Aorta (tissue), 5 donors: ENCODE data around the gene MINDY1. TPM values are rescaled to one million over a fixed set of nuclear protein-coding genes. Genes with fewer than 3 reads are reported as not detected.

Source experiments
- ATAC-seq: fragments of 200-7000 bp; cut with Tn5 transposase; one replicate; pipeline ENCODE4 v1.9.1; 2022; ENCODE audit warnings: moderate library complexity; ENCODE audit not compliant: low FRiP score
- DNase-seq, 2 donors: peaks; one replicate each; pipeline ENCODE4 v3.0.0-alpha.2; 2020
- H3K27ac ChIP-seq, 2 donors: one replicate each; pipeline ENCODE4 v1.5.1; 2013; ENCODE audit warnings: low read length in 2 of 2, mild to moderate bottlenecking in 2 of 2, moderate library complexity in 2 of 2, control low read depth in 1 of 2, inconsistent platforms in 1 of 2, low read depth in 1 of 2
- H3K27me3 ChIP-seq, 2 donors: one replicate each; pipeline ENCODE4 v1.6.1; 2013; ENCODE audit warnings: control low read depth in 1 of 2, low read length in 1 of 2, mild to moderate bottlenecking in 1 of 2, moderate library complexity in 1 of 2; ENCODE audit not compliant: insufficient read depth in 2 of 2, control insufficient read depth in 1 of 2
- H3K36me3 ChIP-seq, 2 donors: one replicate each; pipeline ENCODE4 v1.6.1; 2013; ENCODE audit warnings: control low read depth in 1 of 2, low read length in 1 of 2, mild to moderate bottlenecking in 1 of 2; ENCODE audit not compliant: insufficient read depth in 2 of 2, control insufficient read depth in 1 of 2
- H3K4me1 ChIP-seq, 2 donors: one replicate each; pipeline ENCODE4 v1.6.1; 2013; ENCODE audit warnings: low read length in 2 of 2, control low read depth in 1 of 2, mild to moderate bottlenecking in 1 of 2, moderate library complexity in 1 of 2; ENCODE audit not compliant: insufficient read depth in 2 of 2, control insufficient read depth in 1 of 2
- H3K4me3 ChIP-seq, 2 donors: one replicate each; pipeline ENCODE4 v1.5.1; 2013; ENCODE audit warnings: low read length in 2 of 2, control low read depth in 1 of 2, mild to moderate bottlenecking in 1 of 2
- H3K9me3 ChIP-seq: one replicate; pipeline ENCODE4 v1.6.1; 2013; ENCODE audit warnings: mild to moderate bottlenecking, low read length; ENCODE audit not compliant: control insufficient read depth
- WGBS, 2 donors: extraction: QIAGEN DNeasy Blood & Tissue Kit; methylation state at CpG; one replicate each; pipeline ENCODE4 v1.1.7; 2013; 5-methylcytosine and 5-hydroxymethylcytosine counted together
- intact Hi-C, 2 donors: fragments of 100-400 bp; cut with DNase I; formaldehyde crosslinking; loops; one replicate each; pipeline versions ENCODE4 v1.14.2 to v1.15.0; 2022
- polyA plus RNA-seq, 2 donors: library from polyadenylated mRNA; stranded (reverse); fragments of 200-250 nt; gene quantifications; one replicate each; pipeline ENCODE4 v1.2.3, GENCODE V29; 2013
- total RNA-seq, 2 donors: library from RNA; stranded (reverse); fragmentation: NEBNext Ultra II Directional; extraction: Animal tissue kit (Norgen Biotek cat#: 25700); gene quantifications; one replicate each; pipeline ENCODE4 v1.2.1, GENCODE V29; 2021
- donor health status: healthy with polysubstance abuse.
- donor health status: Bipolar disorder and iron deficiency.
- donor health status: DM: no; HTN: no; CAD: no.
- donor health status: DM: no; HTN: no; CAD: no.
- donor health status: DM: yes; HTN: yes; CAD: no.

The MINDY1 gene
- total and polyA plus RNA-seq, 4 donors, result 8.9 to 26.0 (median 18.9) TPM

DNA sequence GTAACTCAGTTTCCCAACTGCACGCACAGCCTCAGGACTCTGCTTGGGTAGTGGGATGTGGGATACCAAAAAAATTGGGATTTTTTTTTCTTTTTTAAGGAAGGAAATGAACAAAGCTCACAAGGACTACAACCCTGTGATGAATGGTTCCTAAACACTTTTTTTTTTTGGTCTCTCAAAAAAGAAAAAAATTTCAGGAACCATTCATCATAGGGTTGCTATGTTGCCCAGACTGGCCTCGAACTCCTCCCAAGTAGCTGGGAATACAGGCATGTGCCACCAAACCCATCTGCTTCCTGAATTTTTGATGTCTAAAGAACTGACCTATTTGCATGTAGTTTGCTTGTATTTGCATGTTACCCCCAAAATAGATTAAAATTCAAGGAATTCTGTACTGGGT, 6.8 kb downstream of the MINDY1 start:
- DNase-seq (no peak), ATAC-seq (no peak)
- Histone ChIP-seq H3K36me3 (peaks cover 0 to 7% of the 10 kb centered on the region in 2 donors), H3K9me3 (no peaks in the 10 kb centered on the region), H3K4me3 (no peak overlapping the region), H3K27ac (no peak overlapping the region), H3K27me3 (no peaks in the 10 kb centered on the region), H3K4me1 (no peaks in the 10 kb centered on the region)
- intact Hi-C loops, result no loop called here
- WGBS, 2 donors, result 80 to 83% methylated on average over 2 of the region's 2 CpGs

- H3K27ac ChIP-seq, result no peak overlapping the region
- DNase-seq, result no peak
- WGBS, 2 donors, result 83% methylated on average over 17 of the region's 17 CpGs
Measured at GRCh38 chr1:150999051-150999674, 7.5 kb downstream of the MINDY1 start.

DNA sequence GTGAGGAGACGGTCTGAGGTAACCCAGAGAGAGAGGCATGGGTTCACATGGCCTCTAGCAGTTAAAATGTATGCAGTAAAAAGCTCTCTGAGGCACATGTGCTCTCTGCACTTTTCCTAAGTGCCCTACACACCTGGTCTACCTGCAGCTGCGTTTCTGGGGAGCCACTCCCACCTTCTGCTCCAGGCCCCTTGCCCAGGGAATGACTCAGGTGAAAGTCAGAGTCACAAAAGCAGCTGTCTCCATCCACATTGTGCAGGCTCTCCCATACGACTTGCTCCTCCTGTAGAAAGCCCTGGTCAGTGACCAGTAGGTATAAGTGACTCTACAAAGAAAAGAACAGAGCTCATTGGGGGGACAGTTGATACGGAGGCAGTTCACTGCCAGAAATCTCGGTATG, 8.8 kb downstream of the MINDY1 start:
- H3K36me3 ChIP-seq, result peaks cover 0 to 7% of the 10 kb centered on the region in 2 donors
- intact Hi-C loops, result no loop called here

More at GRCh38 chr1:150999051-150999674, 7.5 kb downstream of the MINDY1 start:
- Histone ChIP-seq H3K9me3 (no peaks in the 10 kb centered on the region), H3K36me3 (peaks cover 0 to 7% of the 10 kb centered on the region in 2 donors), H3K27me3 (no peaks in the 10 kb centered on the region), H3K4me1 (no peaks in the 10 kb centered on the region), H3K4me3 (no peak overlapping the region)
- intact Hi-C loops, result no loop called here
- ATAC-seq, result no peak

DNA sequence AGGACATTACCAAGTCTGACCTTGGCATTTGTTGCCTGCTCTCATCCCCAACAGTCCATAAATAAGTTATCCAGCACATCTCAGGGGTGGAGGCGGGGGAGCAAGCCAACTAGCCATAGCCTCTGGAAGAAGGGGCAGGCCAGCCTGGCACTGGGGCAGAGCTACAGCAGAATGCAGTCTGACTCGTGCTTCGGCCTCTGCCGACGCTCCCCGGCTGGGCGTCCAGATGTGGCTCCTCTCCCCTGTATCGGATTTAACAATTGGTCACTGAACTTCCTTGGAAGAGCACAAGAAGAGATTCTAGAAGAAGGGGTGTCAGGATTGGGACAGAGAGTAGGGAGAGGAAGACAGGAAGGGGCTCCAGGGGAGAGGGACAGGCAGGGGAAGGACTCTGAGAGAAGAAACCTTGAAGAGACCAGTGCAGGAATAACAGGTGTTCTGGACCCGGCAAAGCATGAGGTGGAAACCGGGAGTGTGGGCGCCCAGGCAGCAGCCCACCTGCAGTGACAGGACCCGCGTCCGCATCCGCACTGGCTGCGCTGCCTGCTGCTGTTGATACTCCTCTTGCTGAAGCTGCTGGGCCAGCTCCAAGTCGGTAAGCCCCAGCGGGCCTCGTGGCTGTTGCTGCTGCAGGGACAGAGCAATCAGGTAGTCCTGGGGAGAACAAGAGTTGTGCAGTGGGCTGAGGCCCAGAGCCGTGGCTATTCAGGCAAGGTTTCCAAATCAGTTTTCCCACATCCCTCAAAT, 9.4 kb downstream of the MINDY1 start:
- Histone ChIP-seq H3K27me3 (no peaks in the 10 kb centered on the region), H3K27ac (no peak overlapping the region), H3K4me3 (no peak overlapping the region), H3K36me3 (peaks cover 0 to 7% of the 10 kb centered on the region in 2 donors), H3K4me1 (no peaks in the 10 kb centered on the region), H3K9me3 (no peaks in the 10 kb centered on the region)
- peak in 1 of 2 donors; percentile 65 for DNase-seq
- ATAC-seq, result no peak
- intact Hi-C loops, result no loop called here
- 81 to 85% methylated on average over 20 of the region's 20 CpGs for WGBS, 2 donors

More for the DNA sequence above, 8.8 kb downstream of the MINDY1 start:
- 45 to 49% methylated on average over 5 of the region's 5 CpGs for WGBS, 2 donors
- no peak overlapping the region for H3K4me3 ChIP-seq
- ATAC-seq, result no peak
- H3K27ac ChIP-seq, result no peak overlapping the region
- H3K27me3 ChIP-seq, result no peaks in the 10 kb centered on the region
- no peaks in the 10 kb centered on the region for H3K9me3 ChIP-seq
- no peak for DNase-seq
- no peaks in the 10 kb centered on the region for H3K4me1 ChIP-seq

DNA sequence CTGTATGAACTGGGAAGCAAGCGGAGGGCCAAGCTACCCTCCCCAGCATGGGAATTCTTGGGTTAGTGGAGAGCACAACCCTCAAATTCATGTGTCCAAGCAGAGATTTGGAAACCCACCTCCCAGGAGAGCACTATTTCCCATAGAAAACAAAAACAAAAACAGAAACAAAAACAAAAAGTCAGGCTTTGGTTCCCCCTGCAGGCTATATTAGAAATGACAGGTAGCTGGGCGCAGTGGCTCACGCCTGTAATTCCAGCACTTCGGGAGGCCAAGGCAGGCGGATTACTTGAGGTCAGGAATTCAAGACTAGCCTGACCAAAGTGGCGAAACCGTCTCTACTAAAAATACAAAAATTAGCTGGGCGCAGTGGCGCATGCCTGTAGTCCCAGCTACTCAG, 10.8 kb downstream of the MINDY1 start:
- Histone ChIP-seq H3K36me3 (peaks cover 0 to 7% of the 10 kb centered on the region in 2 donors), H3K27ac (no peak overlapping the region), H3K9me3 (no peaks in the 10 kb centered on the region), H3K27me3 (no peaks in the 10 kb centered on the region), H3K4me1 (no peaks in the 10 kb centered on the region), H3K4me3 (no peak overlapping the region)
- DNase-seq (peak in 1 of 2 donors; percentile 66), ATAC-seq (peak; percentile 73)
- intact Hi-C loops, result no loop called here
- WGBS, 2 donors, result 40 to 45% methylated on average over 9 of the region's 9 CpGs

- ATAC-seq (no peak), DNase-seq (no peak)
- Histone ChIP-seq H3K9me3 (no peaks in the 10 kb centered on the region), H3K4me1 (no peaks in the 10 kb centered on the region), H3K4me3 (no peak overlapping the region), H3K27me3 (no peaks in the 10 kb centered on the region), H3K27ac (no peak overlapping the region), H3K36me3 (peaks cover 0 to 7% of the 10 kb centered on the region in 2 donors)
- 66 to 74% methylated on average over 4 of the region's 4 CpGs for WGBS, 2 donors
- intact Hi-C loops, result no loop called here
Measured at GRCh38 chr1:150995460-150995859, 11.2 kb downstream of the MINDY1 start.

GRCh38 chr1:150994248-150994647, 12.5 kb downstream of the MINDY1 start:
- DNase-seq (no peak), ATAC-seq (no peak)
- 70 to 76% methylated on average over 3 of the region's 3 CpGs for WGBS, 2 donors
- Histone ChIP-seq H3K9me3 (no peaks in the 10 kb centered on the region), H3K4me1 (no peaks in the 10 kb centered on the region), H3K4me3 (no peak overlapping the region), H3K36me3 (peaks cover 0 to 7% of the 10 kb centered on the region in 2 donors), H3K27ac (no peak overlapping the region), H3K27me3 (no peaks in the 10 kb centered on the region)
- intact Hi-C loops, result no loop called here

DNA sequence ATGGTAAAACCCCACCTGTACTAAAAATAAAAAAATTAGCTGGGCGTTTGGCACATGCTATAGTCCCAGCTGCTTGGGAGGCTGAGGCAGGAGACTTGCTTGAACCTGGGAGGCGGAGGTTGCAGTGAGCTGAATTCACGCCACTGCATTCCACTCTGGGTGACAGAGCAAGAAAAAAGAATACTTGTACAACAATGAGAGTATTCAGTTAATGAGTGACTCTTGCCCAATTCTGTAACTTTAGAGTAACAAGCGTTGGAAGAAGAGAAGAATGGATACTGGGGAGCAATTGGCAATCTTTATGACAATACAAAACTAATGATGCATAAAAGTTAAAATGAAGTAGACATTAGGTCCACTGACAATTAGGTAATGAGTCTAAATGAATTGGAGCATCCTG, 14.1 kb downstream of the MINDY1 start:
- no peaks in the 10 kb centered on the region for H3K9me3 ChIP-seq
- ATAC-seq (no peak), DNase-seq (no peak)
- H3K27ac ChIP-seq, result no peak overlapping the region
- H3K36me3 ChIP-seq, result peaks cover 0 to 2% of the 10 kb centered on the region in 2 donors
- 66 to 73% methylated on average over 4 of the region's 4 CpGs for WGBS, 2 donors
- no peaks in the 10 kb centered on the region for H3K4me1 ChIP-seq
- H3K27me3 ChIP-seq, result no peaks in the 10 kb centered on the region
- H3K4me3 ChIP-seq, result no peak overlapping the region
- intact Hi-C loops, result no loop called here

- H3K36me3 ChIP-seq, result no peaks in the 10 kb centered on the region
- H3K4me3 ChIP-seq, result no peak overlapping the region
- peak in 1 of 2 donors; percentile 27 for DNase-seq
- WGBS, 2 donors, result 86 to 90% methylated on average over 7 of the region's 7 CpGs
- H3K27ac ChIP-seq, result no peak overlapping the region
- intact Hi-C loops, result no loop called here
- no peaks in the 10 kb centered on the region for H3K27me3 ChIP-seq
- no peaks in the 10 kb centered on the region for H3K4me1 ChIP-seq
- ATAC-seq, result no peak
- H3K9me3 ChIP-seq, result no peaks in the 10 kb centered on the region
Measured at GRCh38 chr1:150987924-150988323, 18.8 kb downstream of the MINDY1 start.
